ENCODE measurements around the gene TIMM23.

- TF ChIP-seq CTCF (IDR thresholded peaks at IDR 0.05) (no peak), POLR2AphosphoS5 (IDR thresholded peaks at IDR 0.05; ENCODE audit: insufficient read depth in 1 of 2, low read depth in 1 of 2) (no peak), POLR2A (IDR thresholded peaks at IDR 0.05) (no peak)
Measured at GRCh38 chr10:46020344-46020657, 48.0 kb downstream of the TIMM23 start.
